Fibroblast of pulmonary artery (primary cell): ENCODE measurements around the gene TLL2.

Source experiments
- DNase-seq: peaks from one replicate; pipeline ENCODE4 v3.0.0-alpha.2; 2010; ENCODE audit warnings: low read depth
- H3K4me3 ChIP-seq: replicated peaks from 2 replicates; pipeline ENCODE4 v1.5.1; 2011; ENCODE audit warnings: low read depth, mild to moderate bottlenecking, control low read depth, low read length, moderate library complexity
- TF ChIP-seq, protein P1 (sequence below): IDR thresholded peaks from 2 replicates; pipeline ENCODE4 v1.5.1; 2011; ENCODE audit warnings: mild to moderate bottlenecking, control low read depth, low read length, inconsistent platforms; ENCODE audit errors: missing control alignments

The TLL2 gene

DNA sequence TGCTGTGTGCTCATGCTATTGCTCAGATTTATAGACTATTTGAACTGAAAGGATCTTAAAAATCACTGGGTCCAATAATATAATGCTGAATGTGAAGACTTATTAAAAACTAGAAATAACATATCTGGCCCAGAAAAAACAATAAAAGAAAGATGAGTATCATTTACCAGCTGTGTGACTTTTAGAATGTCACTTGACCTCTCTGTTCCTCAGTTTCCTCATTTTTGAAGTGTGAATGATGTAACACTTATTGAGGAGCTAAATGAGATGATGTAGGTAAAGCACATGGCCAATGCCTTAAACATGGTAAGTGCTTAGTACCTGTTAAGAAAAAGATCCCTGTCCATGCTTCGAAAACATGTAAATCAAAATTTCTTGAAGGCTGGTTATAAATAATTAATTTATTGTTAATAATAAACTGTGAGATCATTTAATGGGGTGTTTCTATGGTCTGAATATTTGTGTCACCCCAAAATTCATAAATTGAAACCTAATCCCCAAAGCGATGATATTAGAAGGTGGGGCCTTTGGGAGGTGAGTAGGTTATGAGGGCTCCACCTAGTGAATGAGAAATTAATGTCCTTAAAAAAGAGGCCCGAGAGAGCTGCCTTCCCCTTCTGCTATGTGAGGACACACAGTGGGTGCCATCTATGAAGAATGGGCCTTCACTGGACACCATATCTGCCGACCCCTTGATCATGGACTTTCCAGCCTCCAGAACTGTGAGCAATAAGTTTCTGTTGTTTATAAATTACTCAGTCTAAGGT lies 196.5 kb downstream of the TLL2 start:
- H3K4me3 ChIP-seq, result no peak overlapping the region
- TF ChIP-seq, protein P1, sequence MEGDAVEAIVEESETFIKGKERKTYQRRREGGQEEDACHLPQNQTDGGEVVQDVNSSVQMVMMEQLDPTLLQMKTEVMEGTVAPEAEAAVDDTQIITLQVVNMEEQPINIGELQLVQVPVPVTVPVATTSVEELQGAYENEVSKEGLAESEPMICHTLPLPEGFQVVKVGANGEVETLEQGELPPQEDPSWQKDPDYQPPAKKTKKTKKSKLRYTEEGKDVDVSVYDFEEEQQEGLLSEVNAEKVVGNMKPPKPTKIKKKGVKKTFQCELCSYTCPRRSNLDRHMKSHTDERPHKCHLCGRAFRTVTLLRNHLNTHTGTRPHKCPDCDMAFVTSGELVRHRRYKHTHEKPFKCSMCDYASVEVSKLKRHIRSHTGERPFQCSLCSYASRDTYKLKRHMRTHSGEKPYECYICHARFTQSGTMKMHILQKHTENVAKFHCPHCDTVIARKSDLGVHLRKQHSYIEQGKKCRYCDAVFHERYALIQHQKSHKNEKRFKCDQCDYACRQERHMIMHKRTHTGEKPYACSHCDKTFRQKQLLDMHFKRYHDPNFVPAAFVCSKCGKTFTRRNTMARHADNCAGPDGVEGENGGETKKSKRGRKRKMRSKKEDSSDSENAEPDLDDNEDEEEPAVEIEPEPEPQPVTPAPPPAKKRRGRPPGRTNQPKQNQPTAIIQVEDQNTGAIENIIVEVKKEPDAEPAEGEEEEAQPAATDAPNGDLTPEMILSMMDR, result no peak

More for the DNA sequence above, 196.5 kb downstream of the TLL2 start:
- DNase-seq, result no peak
